HUES48 (cell line): ENCODE data around the gene IBA57.
A peak's percentile ranks its signal among the peaks of the same experiment; 100 is the strongest.

Experiments
- H3K27ac ChIP-seq: one replicate; pipeline ENCODE4 v1.7.0; 2013; ENCODE audit warnings: low read depth, low read length, inconsistent platforms
- H3K27me3 ChIP-seq: 2 replicates; pipeline ENCODE4 v1.6.1; 2013; ENCODE audit warnings: mild to moderate bottlenecking, low read length; ENCODE audit not compliant: control insufficient read depth, insufficient read depth
- H3K36me3 ChIP-seq: 2 replicates; pipeline ENCODE4 v1.6.1; 2013; ENCODE audit warnings: low read length; ENCODE audit not compliant: control insufficient read depth, insufficient read depth
- H3K4me1 ChIP-seq: 2 replicates; pipeline ENCODE4 v1.6.1; 2013; ENCODE audit warnings: mild to moderate bottlenecking, low read length; ENCODE audit not compliant: control insufficient read depth, insufficient read depth
- H3K4me3 ChIP-seq: 2 replicates; pipeline ENCODE4 v1.5.1; 2013; ENCODE audit warnings: mild to moderate bottlenecking, low read depth, low read length
- H3K9ac ChIP-seq: 2 replicates; pipeline ENCODE4 v1.6.1; 2013; ENCODE audit warnings: mild to moderate bottlenecking, low read depth, low read length, moderate library complexity
- H3K9me3 ChIP-seq: 2 replicates; pipeline ENCODE4 v1.6.1; 2013; ENCODE audit warnings: low read length; ENCODE audit not compliant: control insufficient read depth, insufficient read depth

The IBA57 gene

DNA sequence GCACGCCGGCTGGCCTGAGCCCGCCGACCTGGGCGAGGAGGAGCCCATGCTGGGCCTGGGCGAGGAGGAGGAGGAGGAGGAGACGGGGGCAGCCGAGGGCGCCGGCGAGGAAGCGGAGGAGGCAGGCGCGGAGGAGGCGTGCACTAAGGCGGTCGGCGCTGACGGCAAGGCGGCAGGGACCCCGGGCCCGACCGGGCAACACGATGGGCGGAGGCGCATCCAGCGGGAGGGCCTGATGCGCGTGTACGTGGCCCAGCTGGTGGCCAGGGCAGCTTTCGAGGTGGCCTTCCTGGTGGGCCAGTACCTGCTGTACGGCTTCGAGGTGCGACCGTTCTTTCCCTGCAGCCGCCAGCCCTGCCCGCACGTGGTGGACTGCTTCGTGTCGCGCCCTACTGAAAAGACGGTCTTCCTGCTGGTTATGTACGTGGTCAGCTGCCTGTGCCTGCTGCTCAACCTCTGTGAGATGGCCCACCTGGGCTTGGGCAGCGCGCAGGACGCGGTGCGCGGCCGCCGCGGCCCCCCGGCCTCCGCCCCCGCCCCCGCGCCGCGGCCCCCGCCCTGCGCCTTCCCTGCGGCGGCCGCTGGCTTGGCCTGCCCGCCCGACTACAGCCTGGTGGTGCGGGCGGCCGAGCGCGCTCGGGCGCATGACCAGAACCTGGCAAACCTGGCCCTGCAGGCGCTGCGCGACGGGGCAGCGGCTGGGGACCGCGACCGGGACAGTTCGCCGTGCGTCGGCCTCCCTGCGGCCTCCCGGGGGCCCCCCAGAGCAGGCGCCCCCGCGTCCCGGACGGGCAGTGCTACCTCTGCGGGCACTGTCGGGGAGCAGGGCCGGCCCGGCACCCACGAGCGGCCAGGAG is 7.2 kb upstream of the IBA57 start:
- H3K4me1 ChIP-seq, result peaks cover 11% of the 10 kb centered on the region; the same call in 1 of the 2 replicates

DNA sequence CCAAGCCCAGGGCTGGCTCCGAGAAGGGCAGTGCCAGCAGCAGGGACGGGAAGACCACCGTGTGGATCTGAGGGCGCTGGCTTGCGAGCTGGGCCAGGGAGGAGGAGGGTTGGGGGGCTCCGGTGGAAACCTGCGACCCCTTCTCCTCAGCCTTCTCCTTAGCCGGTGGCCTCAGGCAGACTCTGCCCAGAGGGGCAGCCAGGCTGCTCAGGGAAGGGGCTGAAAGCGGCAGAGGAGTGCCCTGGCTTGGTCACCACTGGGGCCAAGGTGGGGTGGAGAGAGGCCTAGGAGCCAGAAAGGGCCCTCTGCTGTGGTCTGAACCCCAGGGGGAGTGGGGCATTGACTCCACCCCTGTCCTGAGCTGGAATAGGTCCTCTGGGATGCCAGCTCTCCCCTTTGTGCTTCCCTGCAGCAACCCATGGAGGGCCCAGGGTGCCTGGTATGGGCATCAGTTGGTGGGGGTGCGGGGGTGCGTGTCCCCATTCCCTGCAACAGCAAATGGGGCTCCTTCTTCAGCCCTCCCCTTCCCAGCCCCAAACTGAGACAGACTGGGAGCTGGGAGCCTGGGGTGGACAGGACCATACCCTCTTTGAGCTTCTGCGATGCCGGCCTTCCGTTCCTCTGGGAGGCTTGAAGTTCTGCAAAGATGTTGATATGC is 6.5 kb upstream of the IBA57 start:
- Histone ChIP-seq H3K4me1 (peaks cover 11% of the 10 kb centered on the region; the same call in 1 of the 2 replicates), H3K36me3 (no peaks in the 10 kb centered on the region), H3K4me3 (no peak overlapping the region), H3K27ac (no peak overlapping the region), H3K9ac (no peak overlapping the region), H3K27me3 (peaks cover 10% of the 10 kb centered on the region), H3K9me3 (no peaks in the 10 kb centered on the region)

More for the DNA sequence above, 7.2 kb upstream of the IBA57 start:
- no peaks in the 10 kb centered on the region for H3K9me3 ChIP-seq
- no peaks in the 10 kb centered on the region for H3K36me3 ChIP-seq
- no peak overlapping the region for H3K9ac ChIP-seq
- peaks cover 10% of the 10 kb centered on the region for H3K27me3 ChIP-seq
- no peak overlapping the region for H3K27ac ChIP-seq
- no peak overlapping the region for H3K4me3 ChIP-seq

DNA sequence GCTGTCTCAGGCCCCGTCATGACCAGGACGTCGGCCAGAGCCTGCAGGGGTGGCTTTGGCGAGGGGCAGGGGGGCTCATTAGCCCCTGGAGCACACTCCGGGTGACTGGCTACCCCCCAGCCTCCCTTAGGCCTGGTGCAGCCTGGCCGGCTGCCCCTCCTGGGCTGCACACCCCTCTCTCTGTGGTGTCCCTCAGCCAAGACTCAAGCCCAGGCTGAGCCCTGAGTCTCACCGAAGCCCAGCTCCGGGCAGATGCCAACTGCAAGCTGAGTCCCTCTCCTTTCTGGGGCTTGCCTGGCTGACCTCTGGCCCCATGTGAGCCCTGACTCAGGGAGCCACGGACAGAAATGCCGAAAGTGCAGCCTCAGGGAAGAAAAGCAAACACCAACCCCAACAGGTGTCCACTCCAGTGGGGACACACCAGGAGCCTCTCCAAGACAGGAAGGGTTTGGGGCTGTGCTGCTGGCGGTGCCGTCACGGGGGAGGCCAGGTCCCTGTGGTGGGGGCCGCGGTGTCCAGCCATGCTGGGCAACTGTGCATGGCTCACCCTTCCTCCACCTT is 5.3 kb upstream of the IBA57 start:
- Histone ChIP-seq H3K4me3 (no peak overlapping the region), H3K36me3 (no peaks in the 10 kb centered on the region), H3K4me1 (peaks cover 11% of the 10 kb centered on the region; the same call in 1 of the 2 replicates), H3K9me3 (no peaks in the 10 kb centered on the region), H3K27me3 (peaks cover 10% of the 10 kb centered on the region), H3K27ac (no peak overlapping the region), H3K9ac (no peak overlapping the region)

DNA sequence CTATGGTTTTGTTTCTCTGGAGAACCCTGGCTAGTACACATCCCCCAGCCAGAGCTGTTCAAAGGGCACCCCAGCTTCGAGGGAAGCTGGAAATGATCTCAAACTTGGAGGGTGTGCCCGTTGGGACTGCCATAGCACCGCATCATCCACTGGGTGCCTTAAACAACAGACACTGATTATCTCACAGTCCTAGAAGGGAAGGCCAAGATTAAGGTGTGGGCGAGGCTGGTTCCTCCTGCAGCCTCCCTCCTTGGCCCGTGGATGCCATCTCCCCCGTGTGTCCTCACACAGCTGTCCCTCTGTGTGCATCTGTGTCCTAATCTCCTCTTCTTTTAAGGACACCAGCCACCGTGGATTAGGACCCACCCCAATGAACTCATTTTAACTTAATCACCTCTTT is 4.2 kb upstream of the IBA57 start:
- Histone ChIP-seq H3K4me1 (peaks cover 11% of the 10 kb centered on the region; the same call in 1 of the 2 replicates), H3K27ac (no peak overlapping the region), H3K9me3 (no peaks in the 10 kb centered on the region), H3K36me3 (no peaks in the 10 kb centered on the region), H3K27me3 (peaks cover 10% of the 10 kb centered on the region), H3K4me3 (no peak overlapping the region), H3K9ac (no peak overlapping the region)

DNA sequence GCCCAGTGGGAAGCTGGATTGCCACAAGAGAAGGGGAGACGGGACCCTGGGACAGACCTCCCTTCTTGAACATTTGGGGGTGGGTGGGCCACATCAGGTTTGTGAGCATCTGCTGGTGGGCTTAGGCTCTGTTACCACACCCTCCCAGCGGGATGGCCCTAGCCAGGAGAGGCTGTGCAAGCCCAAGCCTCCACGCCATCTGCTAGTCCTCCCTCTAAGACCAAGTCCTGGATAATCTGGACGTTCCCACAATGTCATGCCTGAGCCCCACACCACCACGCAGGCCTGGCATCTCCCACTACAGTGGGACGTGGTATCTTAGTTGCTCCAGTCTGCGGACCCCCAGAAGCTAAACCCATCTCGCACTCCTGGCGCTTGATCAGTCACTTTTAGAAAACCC is 3.7 kb upstream of the IBA57 start:
- no peaks in the 10 kb centered on the region for H3K36me3 ChIP-seq
- no peak overlapping the region for H3K9ac ChIP-seq
- no peak overlapping the region for H3K27ac ChIP-seq
- peaks cover 11% of the 10 kb centered on the region; the same call in 1 of the 2 replicates for H3K4me1 ChIP-seq
- peaks cover 10% of the 10 kb centered on the region for H3K27me3 ChIP-seq
- H3K4me3 ChIP-seq, result no peak overlapping the region
- no peaks in the 10 kb centered on the region for H3K9me3 ChIP-seq

DNA sequence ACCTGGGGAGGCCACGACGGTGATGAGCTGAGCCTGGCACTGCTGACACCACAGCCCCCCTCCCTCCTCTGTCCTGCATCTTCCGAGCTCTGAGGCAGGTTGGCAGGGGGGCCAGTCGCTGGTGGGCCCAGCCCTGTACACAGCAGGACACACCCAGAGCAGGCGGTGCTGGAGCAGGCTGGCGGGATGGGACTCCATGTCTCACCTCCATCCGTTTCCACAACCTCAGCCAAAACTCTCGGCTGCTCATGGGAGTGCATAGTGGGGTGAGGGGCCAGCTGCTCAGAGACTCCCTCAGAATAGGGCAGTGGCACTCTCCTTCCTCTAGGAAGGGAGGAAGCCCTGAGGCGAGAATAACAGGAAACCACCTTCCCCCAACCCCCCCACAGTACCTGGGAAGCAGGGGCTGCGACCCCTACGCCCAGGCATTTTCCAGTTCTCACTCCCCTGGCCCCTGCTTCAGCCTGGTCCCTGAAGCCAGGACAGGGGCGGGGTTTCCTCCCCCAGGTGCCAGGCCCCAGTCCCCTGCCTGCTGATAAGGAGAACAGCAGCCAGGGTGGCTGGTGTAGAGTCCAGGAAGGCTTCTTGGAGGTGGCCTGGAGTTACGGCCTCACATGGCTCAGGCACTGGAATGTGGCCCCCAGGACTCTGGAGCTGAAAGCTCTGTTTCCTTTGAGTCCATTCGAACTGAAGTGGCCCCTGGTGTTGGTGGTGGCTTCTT is 3.2 kb upstream of the IBA57 start:
- Histone ChIP-seq H3K27me3 (peaks cover 10% of the 10 kb centered on the region), H3K9me3 (no peaks in the 10 kb centered on the region), H3K4me1 (peaks cover 11% of the 10 kb centered on the region; the same call in 1 of the 2 replicates), H3K27ac (peak overlapping the region; percentile 47), H3K36me3 (no peaks in the 10 kb centered on the region), H3K4me3 (no peak overlapping the region), H3K9ac (no peak overlapping the region)

DNA sequence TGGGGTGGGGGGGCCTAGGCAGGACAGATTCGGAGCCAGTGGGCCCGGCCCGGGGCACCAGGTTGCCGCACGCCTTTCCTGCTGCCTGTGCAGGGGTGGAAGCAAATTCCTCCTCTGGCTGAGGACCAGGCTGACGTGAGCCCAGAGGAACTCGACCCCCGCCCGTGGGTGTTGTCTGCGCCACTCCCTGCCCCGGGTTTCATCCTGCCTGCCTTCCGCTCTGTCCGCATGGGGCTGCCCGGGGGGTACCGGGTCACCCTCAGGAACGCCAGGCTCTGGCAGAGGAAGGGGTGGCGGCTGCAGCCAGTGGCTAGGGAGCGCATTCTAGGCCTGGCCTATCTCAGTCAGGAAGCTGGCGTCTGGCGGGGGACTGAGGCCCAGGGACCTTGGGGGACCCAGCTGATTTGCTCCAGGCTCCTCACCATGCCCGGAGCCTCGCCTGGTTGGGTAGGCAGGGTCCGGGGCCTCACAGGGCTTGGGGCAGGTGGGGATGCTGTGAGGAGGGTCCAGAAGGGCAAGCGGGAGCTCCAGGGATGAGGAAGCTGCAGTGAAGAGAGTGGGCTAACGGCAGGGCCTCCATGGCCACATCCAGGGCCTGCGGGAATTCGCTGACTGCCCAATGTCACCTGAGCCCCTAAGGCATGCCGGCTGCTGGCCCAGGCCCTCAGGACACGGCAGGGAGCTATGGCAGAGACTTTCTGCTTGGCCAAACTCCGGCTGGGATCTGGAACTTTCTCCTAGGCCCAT is 2.4 kb upstream of the IBA57 start:
- Histone ChIP-seq H3K4me1 (peaks cover 11% of the 10 kb centered on the region; the same call in 1 of the 2 replicates), H3K9me3 (no peaks in the 10 kb centered on the region), H3K4me3 (no peak overlapping the region), H3K9ac (no peak overlapping the region), H3K36me3 (no peaks in the 10 kb centered on the region), H3K27ac (peak overlapping the region; percentile 47), H3K27me3 (peaks cover 8% of the 10 kb centered on the region)

DNA sequence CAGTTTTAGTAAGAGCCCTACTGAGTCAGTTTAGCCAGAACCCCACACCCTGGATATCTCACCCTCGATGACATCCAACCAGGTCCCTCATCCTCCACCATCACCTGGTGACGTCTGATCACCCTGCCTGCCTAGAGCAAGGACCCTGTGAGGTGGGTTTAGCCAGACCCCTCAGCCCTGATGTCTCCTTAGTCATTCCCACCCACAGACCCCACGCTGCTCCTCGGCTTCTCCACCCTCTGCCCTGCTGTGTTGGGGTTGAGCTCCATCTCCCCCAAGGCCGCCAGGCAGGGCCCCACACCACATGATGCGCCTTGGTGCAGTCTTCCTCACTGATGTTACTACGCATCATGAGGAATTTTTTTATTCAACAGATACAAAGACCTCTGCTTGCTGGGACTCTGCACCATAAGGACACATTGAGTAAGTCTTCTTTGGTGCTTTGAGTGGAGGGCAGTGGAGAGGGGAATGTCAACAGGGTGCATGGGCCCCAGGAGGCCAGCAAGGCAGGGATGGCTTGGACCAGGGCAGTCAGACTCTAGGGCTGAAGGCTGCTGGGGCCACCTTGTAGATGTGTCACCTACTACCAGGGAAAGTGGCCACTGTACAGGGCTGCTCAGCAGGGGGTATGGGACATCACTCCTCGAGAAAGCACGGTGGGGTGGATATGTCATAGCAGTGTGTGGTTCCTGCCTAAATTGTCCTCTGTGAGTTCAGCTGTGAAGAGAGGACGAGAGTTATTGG is 1.7 kb upstream of the IBA57 start:
- no peak overlapping the region for H3K9ac ChIP-seq
- no peaks in the 10 kb centered on the region for H3K36me3 ChIP-seq
- no peak overlapping the region for H3K27ac ChIP-seq
- H3K9me3 ChIP-seq, result no peaks in the 10 kb centered on the region
- H3K27me3 ChIP-seq, result peaks cover 4% of the 10 kb centered on the region; the same call in 1 of the 2 replicates
- peaks cover 11% of the 10 kb centered on the region; the same call in 1 of the 2 replicates for H3K4me1 ChIP-seq
- no peak overlapping the region for H3K4me3 ChIP-seq

DNA sequence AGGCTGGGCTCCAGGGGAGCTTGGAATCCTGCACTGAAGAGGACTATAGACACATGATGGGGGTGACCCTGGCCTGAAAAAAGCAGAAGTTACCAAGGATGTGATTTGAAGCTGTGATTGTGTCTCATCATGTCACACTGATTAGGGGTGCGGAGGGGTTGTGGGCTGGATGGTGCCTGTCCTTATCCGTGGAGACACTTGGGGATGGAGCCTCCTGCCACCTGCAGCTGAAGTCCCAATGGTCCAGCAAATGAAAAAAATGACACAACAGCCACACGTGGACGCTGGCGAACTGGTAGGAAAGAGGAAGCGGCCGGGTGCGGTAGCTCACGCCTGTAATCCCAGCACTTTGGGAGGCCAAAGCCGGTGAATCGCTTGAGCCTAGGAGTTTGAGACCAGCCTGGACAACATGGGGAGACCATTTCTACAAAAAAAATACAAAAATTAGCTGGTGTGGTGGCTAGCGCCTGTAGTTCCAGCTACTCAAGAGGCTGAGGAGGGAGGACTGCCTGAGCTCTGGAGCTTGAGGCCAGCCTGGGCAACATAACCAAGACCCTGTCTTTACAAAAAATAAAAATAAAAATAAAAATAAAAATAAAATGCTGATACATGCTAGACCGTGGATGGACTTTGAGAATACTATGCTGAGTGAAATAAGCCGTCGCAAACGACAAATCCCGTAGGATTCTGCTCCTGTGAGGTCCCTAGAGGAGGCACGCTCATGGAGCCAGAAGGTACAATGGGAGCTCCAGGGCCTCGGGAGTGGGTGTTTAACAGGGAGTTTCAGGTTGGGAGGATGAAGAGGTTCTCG is 838 bp upstream of the IBA57 start:
- H3K4me1 ChIP-seq, result peaks cover 11% of the 10 kb centered on the region; the same call in 1 of the 2 replicates
- H3K9me3 ChIP-seq, result no peaks in the 10 kb centered on the region
- H3K4me3 ChIP-seq, result peak overlapping the region; percentile 66
- H3K9ac ChIP-seq, result peak overlapping the region; percentile 63
- 0 out of 2 replicates have a peak, but pooled peaks cover 2% of the 10 kb centered on the region for H3K27me3 ChIP-seq
- H3K27ac ChIP-seq, result peak overlapping the region; percentile 66
- no peaks in the 10 kb centered on the region for H3K36me3 ChIP-seq
